ENCODE results near the gene FANCC. TPM values are rescaled to one million over a fixed set of nuclear protein-coding genes. Genes with fewer than 3 reads are reported as not detected.
"Not testable (repeated sequence)": the region's sequence is repeated elsewhere in the genome, so short reads cannot be mapped to it uniquely, and the experiment has no call there.

The FANCC gene
- polyA plus RNA-seq, 1 donor, result 15.3 TPM

DNA sequence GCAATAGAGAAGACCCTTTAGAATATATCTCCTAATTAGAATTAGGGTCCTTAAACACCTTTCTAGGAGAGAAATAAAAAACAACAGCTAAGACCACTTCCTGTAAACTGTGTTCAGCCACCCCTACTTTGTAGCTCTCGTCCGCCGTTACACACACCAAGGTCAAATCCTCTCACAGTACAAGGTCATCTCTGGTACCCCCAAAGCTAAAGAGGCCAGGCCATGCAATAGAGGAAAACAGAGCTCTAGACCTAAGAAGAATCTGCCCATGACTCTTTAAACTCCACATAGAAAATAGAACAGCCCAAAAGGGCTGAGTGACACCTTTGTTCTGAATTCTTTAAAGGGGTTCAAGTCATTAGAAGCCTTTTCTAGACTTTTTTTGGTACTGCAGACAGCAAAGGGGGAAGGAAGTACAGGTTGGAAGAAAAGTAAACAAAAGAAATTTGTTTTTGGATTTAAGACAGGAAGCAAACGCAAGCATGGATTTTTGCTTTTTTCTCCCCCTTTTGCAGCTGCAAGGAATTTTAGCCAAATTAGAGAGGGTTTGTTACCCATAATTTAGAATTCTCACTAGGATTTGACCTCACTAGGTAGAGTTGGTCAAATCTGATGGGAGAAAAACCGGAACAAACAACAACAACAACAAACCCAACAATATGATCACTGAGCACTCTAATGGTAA, 13.4 kb upstream of the FANCC start:
- no peak for DNase-seq (ENCODE audit: low read depth)

- not testable (repeated sequence) for DNase-seq (ENCODE audit: low read depth)
Measured at GRCh38 chr9:95329061-95329460, 11.6 kb upstream of the FANCC start.

DNA sequence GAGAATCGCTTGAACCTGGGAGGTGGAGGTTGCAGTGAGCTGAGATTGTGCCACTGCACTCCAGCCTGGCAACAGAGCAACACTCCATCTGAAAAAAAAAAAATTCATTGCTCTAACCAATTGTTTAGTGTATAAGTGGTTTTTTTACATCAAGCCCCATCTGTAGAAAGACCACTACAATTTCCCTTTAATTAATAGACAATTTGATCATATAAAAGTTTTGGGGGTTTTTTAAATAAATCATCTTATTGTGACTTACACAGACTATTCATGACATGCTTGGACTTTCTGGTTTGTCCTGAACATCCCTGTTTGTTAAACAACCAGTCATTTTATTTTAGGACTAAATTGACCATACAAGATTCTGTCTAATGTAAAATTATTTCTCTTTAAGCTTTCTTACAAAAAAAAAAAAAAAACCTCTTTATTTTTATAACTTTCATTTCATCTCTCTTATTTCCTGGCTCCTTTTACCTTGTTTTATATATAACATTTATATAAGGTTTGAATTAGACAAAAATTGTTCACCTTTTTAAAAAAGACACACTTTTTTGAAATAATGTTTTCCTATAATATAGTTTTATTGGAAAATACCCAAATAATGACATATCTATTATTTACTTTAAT, 9.8 kb upstream of the FANCC start:
- DNase-seq (ENCODE audit: low read depth), result no peak

DNA sequence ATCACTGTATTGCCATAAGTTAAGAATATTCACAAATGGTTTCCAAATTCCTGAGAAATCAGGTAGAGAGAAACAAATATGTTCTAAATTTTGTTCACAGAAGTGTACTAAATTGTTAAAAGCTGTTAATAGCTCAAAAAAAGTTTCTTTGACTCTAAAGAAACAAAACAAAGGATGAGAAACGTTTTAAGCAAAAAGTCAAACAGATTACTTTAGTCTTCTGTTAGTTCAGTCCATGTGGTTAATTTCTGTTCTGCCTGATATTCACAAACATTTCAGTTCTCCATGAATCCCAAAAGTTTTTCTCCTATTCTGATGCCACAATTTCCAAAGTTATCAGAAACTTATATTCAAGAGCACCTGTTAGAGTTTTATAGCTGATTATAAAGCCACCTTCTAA, 7.7 kb upstream of the FANCC start:
- no peak for DNase-seq (ENCODE audit: low read depth)

GRCh38 chr9:95317893-95318211, 343 bp upstream of the FANCC start:
- no peak for DNase-seq (ENCODE audit: low read depth)

- DNase-seq (ENCODE audit: low read depth), result no peak
Measured at GRCh38 chr9:95316794-95317118, 753 bp downstream of the FANCC start.

GRCh38 chr9:95316274-95316673, 1.2 kb downstream of the FANCC start:
- no peak for DNase-seq (ENCODE audit: low read depth)

- DNase-seq (ENCODE audit: low read depth), result no peak
Measured at GRCh38 chr9:95315108-95315746, 2.3 kb downstream of the FANCC start.

DNA sequence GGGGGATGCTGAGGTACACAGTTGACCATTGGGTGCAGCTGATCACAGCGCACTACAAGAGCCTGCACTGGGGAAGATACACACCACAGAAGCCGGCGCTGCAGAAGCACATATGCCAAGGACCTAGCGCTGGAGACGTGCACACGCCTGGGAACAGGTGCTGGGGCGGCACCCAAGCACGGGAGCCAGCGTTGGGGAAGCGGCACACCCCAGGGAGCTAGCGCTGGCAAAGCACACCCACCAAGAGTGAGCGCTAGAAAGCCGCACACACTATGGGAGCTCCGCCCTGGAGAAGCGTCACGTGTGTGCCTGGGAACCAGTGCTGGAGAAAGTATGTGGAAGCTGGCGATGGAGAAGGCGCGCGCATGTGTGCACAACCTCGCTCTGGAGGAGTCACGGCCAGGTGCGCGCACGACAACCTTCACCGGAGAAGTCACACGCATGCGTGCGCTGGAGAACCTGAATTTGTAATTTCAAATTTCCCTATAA, 4.5 kb downstream of the FANCC start:
- DNase-seq (ENCODE audit: low read depth), result no peak

- no peak for DNase-seq (ENCODE audit: low read depth)
Measured at GRCh38 chr9:95311961-95312360, 5.5 kb downstream of the FANCC start.

DNA sequence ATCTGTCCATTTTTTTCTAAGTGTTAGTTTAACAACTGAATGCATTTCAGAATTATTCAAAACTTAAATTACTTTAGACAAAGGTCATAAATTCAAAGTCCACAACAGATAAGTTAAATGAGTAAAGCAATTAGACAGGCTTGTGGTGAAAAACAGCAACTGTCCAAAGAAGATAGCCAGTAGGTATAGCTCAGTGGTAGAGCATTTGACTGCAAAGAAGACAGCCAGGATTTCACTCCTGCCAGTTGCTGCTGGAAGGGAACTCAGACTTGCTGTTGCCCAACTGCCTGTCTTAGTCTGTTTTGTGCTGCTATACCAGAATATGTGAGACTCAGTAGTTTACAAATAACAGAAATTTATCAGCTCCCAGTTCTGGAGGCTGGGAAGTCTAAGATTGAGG, 10.0 kb downstream of the FANCC start:
- no peak for DNase-seq (ENCODE audit: low read depth)

GRCh38 chr9:95306819-95307218, 10.7 kb downstream of the FANCC start:
- DNase-seq (ENCODE audit: low read depth), result no peak

GRCh38 chr9:95305770-95306492, 11.6 kb downstream of the FANCC start:
- no peak for DNase-seq (ENCODE audit: low read depth)

GRCh38 chr9:95302479-95302878, 15.0 kb downstream of the FANCC start:
- no peak for DNase-seq (ENCODE audit: low read depth)

DNA sequence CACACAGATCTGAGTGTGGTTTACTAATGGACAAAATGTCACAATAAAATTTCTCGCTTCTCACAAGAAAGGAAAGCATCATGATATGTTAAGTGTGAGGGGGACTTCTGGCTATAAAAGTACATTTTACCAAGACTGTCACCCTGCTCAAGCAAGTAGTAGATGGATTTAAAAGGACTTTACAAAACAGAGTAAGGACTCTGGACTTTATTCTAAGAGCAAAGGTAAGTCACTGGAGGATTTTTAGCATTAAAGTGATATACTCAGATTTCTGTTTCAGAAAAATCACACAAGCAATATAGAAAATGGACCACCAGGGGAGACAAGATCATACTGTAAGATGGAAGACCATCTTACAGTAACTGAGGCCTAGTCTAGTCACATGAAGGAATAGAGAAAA, 19.7 kb downstream of the FANCC start:
- no peak for DNase-seq (ENCODE audit: low read depth)

DNA sequence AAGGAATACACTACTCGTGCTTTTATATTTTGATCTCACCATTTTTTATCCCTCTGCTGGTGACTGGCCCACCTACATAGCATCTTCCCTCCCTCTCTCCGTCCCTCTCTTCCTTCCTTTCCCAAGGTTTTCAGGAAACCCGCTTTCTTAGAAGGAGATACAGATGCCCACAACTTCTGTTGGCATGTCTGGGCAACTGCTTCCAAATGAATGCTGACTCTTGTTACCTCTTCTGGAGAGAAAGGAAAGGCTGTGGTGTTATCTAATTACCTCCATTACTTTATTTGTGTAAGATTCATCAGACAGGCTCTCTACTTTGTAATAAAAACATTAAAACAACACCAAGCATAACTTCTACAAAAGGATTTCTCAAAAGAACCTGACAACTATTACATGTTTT, 20.2 kb downstream of the FANCC start:
- no peak for DNase-seq (ENCODE audit: low read depth)

DNA sequence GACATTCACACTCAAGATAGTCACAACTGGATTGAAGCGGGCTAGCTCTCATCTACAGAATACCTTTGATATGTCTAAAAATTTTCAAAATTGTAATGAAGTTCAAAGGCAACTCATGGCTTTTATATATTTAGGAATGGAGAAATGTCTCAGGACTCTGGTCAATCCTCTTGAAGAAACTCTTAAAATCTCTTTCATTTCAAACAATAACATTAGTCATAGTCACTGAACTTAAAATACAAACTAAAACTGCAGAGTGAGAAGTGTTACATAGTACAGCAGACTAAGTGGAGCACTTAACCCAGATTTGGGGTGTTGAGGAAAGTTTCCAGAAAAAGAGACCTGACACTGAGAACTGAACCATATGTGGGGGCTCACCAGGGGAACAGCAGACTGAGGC, 20.7 kb downstream of the FANCC start:
- DNase-seq (ENCODE audit: low read depth), result no peak

DNA sequence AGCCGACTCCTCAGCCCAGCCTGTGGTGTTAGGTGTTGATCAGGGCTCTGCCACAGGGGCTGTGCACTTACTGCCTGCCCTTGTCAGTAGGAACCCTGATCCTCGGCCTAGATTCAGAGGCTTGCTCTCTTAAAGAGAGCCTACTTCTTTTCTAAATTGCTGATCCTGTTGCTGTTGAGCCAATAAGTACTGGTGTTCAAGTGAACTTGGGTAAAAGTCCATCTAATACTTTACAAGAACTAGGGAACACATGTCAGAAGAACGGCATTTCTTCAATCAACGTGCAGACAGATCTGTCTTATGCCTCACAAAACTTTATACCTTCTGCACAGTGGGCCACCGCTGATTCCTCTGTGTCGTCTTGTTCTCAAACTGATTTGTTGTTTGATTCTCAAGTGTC, 24.2 kb downstream of the FANCC start:
- DNase-seq (ENCODE audit: low read depth), result not testable (repeated sequence)

DNA sequence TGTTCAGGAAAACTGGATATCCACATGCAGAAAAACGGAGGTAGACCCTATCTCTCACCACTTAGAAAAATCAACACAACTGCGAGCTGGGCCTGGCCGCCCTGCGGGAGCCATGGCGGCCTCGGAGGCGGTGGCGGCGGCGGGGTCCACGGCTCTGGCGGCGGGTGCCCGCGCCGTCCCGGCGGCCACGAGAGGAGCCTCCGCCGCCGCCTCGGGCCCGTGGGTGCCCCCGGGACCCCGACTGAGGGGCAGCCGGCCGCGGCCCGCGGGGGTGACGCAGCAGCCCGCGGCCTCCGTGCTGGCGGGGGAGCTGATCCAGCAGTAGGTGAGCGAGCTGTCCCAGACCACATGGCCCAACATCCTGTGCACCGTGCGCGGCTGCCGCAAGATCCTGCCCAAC, 25.3 kb downstream of the FANCC start:
- DNase-seq (ENCODE audit: low read depth), result no peak

DNA sequence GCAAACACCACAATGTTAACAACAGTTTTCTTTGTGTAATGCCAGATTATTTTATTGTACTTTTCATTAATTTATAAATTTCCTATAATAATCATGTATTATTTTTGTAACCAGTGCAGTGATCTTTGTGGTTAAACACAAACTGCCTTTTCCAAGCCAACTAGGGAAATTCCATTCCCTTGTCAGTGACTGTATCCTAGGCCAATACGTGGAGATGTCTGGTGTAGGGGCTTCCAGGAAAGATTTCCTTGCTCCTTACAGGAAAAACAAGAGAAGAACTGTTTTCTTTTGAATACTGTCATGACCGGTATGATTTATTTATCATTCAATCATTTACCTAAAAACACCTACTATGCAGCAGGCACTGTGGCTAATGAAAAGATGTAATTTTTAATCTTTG, 31.4 kb downstream of the FANCC start:
- DNase-seq (ENCODE audit: low read depth), result no peak

DNA sequence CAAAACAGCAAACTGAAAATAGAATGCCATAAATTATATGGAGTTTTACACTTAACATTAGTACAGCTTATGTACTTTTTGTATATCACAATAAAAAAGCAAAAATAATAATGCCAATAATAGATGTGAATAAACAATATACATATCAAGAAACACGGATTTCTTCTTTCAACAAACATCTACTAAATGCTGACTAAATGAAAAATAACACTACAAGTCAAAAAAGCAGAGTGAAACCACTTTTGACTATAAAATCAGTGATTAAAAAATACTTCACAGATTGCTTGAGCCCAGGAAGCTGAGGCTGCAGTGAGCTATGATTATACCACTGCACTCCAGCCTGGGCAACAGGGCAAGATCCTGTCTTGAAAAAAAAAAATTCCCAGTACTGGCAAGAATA, 32.2 kb downstream of the FANCC start:
- DNase-seq (ENCODE audit: low read depth), result no peak

GRCh38 chr9:95284162-95285080, 33.1 kb downstream of the FANCC start:
- DNase-seq (ENCODE audit: low read depth), result no peak
